HG03159 (cell line): Measurements from ENCODE around the gene STAT4.

Experiments
- ATAC-seq: cut with Tn5 transposase; IDR thresholded peaks from one replicate; pipeline ENCODE4 v1.9.1; 2021; ENCODE audit warnings: mild to moderate bottlenecking, moderate library complexity; ENCODE audit not compliant: unreplicated experiment

STAT4 gene

DNA sequence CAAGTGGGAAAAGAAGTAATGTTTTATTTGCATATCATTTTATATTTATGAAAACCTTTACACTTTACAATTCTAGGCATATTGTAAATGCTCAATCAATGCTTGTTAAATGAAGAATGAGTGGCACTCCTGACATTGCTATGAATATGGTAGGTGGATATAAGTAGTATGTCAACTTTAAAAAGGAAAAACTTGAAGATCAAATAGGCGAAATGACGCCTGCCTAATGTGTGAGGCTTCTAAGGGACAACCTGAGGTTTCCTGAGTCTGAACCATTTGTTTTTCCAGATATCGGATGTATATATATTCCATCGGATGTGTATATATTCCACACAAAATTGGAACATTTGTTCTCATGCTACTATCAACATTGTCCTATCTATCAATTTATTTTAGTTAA is 1.4 kb downstream of the STAT4 start:
- no peak for ATAC-seq

DNA sequence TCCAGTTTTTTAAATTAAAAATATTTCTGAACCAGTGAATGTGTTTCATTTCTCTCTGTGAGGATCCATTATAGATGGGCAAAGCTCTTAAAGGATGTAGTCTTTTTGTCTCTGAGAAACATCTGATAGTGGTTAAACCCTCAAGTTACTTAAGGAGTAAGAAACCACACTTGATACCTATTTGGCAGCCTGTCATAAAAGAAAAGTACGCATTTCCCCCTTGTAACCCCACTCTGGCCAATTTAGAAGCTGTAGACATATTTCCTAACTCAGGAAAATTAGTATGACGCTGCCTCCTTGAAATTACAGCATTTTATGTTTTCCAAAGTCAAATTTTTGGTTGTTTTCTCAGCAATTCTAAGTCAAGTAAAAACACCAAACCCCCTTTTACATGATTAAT is 2.0 kb downstream of the STAT4 start:
- no peak for ATAC-seq

DNA sequence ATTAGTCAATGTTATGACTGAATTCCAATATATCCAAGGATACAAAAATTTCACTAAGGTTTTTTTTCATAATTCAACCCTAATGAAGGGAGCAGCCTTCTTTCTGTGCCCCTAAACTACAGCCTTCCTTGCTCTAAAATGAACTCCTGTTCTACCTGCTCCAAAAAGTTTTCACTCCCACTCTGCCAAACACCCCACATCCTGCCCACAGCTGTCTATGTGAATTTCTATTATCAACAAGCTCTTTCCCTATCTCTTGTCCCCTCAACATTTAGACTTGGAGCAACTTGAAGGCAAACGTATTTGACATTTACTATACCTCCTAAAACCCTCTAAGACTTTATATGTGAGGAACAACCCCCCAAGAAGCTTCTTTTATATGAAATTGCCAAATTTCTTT is 2.5 kb downstream of the STAT4 start:
- no peak for ATAC-seq

DNA sequence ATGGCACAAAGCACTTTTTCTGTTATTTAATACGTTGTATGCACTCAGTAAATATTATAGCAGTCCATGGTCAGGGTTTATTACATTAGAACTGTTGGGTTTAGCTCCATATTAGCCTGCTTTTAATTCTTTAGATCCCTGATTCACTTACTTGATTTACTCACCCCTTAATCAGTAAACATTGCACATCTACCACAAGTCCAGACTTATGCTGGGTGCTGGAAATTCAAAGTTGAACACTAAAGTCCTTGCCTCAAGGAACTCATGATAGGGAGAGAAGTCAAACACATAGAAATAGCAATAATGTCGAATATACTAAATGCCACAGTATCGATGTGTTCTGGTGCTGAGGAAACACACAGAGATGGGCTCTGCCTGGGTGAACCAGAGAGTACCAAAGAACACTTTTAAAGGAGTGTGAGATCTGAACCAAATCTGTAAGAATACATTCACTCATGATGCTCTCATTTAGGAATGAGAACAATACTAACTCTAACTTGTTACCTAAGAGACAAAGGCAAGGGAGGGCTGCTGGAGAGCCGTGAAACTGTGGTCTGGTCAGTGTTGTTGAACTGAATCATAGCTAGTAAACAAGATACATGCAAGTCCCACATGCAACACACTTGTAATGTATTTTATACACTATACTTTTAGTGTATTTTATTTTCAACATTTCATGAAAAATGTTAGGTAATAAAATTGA is 4.9 kb downstream of the STAT4 start:
- no peak for ATAC-seq

DNA sequence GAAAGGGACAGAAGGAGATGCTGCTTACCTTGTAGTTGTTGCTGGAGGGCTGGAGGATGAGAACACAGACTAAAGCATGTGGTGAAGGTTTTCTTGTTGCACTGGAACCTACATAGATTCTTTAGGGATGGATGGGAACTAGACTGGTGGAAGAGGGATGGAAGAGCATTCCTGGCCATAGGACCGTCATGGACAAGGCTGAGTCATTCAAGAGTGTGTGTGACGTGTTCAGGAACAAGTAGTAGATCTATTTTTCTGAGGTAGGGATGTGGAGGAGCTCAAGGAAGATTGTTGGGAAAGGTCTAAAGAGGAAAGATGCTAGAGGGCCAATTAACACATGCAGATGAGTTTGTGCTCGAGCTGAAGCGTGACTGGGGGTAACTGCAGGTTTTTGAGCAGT is 6.6 kb downstream of the STAT4 start:
- no peak for ATAC-seq

DNA sequence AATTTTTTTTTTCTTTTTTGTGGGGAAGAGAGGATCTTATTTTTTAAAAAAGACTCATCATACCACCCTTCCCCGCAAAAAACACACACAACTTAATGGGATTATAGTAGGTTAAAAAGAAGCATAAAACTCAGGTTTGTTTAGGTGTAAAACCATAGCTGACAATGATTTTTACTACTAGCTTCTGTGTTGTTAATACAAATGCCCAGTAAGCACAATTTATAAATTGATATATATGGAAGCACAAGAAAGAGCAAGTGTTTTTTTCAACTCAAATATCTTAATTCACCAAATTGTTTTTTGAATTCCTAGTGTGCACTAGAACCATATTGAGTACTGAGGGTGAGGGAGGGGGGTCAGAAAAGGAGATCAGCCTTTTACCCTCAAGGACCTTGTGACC is 7.0 kb downstream of the STAT4 start:
- ATAC-seq: no peak

DNA sequence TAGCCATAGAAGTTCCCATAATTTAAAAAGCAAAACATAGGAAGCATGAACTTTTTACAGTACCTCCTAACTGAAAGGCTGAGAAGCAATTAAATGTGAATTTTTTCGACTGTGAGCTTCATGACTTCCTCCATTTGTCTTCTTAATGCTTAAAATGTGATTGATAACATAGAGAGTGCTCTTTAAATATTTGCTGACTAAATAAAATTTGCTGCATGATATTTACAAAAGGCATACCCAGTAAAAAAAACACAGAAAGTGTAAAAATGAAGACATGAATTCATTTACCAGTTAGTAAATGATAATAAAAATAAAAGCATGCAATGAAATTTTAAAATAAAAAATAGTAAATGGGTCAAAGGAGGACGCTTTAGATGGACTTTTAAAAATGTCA is 21.9 kb downstream of the STAT4 start:
- ATAC-seq: no peak

DNA sequence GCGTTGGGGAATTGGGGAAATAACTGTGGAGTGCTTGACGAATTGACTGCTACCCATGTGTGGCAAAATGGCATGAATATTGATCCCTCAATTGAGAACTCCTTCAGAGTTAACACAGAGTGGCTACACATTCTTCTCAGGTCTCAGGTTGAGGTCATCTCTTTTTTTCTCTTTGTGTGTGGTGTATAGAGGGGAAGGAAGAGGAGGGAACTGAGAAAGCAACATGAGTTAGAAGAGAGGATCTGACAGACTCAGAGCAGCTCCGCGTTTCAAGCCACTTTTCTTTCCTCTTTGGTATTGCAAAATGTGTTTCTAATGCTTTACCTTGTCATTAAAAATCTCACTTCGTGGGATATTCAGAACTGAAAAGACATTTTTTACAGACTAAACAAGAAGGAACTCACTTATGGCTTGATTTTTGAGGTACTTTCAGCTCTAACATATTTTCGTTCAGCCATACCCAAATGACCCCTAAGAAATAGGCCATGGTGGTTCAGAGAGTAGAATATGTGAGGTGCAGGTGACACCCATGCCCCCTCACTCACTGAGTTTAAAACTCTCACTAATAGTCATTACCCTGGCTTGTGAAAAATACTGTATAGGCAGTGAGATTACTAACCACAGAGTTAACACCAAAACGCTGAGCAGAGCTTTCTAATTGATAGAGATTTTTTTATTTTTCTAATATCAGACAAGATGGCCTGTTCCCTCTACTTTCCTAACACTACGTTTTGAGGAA is 22.5 kb downstream of the STAT4 start:
- ATAC-seq: peak; percentile 90

DNA sequence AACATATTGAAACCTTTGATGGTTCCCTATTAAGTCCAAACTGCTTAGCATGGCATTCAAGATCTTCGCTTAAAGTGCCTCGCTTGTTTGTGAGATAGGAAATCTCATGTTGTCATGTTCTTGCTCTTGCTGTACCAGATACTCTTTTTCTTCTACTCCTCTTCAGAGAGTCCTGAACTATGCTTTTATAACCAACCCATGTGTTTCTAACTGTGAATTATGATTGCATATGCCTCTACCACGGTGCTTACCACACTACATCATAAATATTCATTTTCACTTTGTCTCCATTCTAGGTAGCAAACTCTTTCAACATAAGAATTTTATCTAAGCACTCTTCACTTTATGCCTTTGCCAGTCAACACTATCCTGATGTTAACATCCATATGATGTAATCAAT is 23.6 kb downstream of the STAT4 start:
- ATAC-seq: no peak

DNA sequence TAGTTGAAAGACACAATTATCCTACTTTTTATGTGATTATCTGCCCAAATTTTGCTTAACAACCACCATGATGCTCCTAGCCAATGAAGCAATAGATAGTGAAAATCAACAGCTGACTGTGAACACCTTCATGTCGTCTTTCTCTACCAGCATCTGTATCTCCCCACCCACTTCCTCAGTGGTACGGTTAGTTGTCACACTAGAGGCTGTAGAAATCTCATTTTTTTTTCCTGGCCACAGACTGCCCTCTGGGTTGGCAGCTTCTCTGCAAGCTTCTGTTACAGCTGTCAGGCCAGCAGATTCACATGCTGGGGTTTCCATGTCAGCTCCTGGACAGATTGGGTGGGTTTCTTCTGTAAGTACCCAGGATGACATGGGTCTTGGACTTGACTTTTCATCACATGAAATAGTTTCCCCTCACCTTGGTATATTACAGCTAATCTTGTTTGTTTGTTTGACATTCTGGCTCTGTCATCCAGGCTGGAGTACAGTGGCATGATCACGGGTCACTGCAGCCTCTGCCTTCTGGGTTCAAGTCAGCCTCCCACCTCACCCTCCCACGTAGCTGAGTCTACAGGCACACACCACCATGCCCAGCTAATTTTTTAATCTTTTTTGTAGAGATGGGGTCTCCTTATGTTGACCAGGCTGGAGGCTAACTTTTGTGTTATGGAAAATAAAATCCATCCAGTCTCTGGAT is 24.3 kb downstream of the STAT4 start:
- ATAC-seq: no peak

DNA sequence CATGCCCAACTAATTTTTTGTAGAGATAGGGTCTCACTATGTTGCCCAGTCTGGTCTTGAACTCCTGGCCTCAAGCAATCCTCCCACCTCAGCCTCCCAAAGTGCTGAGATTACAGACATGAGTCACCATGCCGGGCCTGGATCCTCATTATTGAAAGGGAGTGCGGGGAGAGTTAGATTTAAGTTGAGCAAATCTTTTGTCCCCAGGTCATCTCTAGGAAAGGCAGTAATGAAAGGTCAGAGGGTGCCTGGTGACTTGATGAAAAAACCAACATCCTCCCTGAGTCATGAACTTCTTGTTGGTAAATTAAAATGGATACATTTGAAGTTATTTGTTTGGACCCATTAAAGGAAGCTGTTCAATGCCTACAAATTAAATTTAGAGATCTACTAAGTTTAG is 25.1 kb downstream of the STAT4 start:
- ATAC-seq: no peak

DNA sequence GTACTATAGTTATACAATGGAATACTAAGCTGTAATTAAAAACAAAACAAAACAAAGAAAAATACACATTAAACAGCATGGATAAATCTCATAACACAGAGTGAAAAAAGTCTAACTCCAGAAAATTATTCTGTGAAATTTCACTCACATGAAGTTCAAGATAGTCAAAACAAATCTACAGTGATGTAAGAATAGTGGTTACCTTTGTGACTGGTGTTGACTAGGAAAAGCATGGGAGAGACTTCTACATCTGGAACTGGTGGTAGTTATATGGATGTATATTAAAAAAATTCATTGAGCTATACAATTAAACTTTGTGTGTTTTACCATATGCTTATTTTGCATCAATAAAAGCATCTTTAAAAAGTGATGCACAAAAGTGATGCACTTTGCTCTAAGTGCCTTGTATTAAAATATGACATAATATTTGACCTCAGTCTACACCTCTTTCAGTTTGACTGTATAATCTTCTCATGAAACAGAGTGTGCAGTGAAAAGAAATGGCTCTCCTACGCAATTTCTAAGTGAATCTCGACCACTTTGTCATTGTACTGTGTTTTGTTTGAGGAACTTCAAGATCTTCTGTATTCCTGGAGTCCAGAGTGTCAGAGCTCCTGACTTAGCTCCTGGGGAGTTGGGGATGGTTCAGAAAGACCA is 28.0 kb downstream of the STAT4 start:
- no peak for ATAC-seq

DNA sequence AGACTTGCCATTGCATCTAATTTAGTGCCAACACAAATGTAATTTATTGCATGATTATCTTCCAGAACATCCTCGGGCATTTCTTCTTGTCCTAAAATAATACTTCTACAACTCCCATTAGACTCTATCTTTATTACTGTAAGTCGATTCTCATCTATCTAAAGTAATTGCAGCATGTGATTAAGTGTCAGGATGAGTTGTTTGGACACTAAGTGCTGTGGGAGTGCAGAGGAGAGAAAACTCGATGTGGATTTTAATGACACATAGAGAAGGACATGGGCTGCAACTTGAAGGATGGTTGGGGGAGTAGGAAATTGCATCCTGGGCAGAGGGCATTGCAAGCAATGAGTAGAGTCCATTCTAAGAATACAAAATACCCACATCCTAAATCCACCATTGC is 33.5 kb downstream of the STAT4 start:
- no peak for ATAC-seq

DNA sequence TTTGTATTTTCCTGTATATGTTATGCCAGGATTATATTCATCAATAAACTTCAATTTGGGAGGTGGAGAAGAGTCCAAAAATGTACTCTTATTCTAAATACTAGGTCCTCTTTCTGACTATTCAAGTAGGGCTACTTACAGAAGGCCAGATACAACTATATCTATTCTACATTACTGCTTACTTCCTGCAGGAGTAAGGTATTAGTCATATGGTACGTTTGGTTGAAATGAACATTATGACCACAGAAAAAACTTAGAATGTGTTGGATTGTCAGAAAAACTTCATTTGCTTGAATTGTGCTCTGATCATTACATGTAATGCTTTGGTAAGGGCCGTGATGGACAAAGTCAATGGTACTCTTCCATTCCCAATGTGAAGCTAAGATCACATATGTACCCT is 35.0 kb downstream of the STAT4 start:
- ATAC-seq: peak; percentile 39

DNA sequence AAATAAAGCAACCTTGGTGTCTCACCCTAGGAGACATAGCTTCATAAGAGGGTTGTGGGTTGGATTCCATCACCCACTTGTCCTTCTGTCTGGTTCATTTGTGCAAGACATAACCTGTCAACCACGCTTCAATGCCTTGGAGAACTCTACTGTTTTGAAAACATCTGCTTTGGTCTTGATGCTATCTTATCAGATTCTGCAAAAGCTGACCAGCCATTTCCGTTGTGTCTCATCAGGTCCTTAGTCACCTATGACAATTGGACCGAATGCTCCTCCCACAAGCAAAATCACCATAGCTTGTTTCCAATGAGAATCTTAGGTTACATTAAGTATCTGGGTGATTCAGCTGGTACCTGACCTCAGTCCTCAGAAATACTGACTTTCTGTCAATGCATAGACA is 35.4 kb downstream of the STAT4 start:
- peak; percentile 56 for ATAC-seq

DNA sequence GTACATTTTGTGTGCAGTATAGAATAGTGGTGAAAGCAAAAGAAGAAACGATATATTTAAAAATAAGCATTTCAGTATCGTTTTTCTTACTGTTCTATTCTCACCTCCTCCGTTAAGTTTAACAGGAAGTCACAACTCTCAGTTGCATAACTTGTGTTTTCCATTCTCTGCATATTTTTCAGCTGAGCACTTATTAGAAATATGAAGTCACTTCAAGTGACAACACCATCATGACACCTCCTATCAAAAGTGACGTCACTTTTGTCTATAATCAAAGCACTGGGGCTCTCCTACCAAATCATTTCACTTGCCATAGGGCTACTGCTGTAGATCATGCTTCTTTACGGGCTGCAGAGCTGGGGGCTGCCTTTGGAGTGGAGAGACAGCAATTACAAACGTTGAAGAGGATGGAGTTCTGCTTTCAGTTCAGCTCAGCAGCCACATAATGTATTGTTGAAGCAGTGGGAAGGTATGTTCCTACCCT is 36.3 kb downstream of the STAT4 start:
- ATAC-seq: peak; percentile 71

DNA sequence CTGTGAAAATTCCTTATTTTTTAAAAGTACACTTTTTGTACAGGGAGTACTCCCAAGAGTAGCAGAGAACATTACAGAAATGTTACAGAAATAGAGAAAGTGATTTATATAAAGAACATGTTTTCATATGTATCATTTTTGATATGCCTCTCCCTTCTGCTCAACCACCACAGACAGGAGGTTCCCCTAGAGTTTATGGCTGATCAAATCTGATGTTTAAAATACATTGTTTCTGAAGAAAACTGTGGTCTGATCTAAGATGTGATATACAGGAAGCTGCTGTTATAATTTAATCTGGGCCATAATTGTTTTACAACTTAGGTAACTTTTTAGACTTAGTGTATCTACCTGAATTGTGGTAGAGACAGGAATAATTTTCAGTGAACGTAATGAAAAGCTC is 37.0 kb downstream of the STAT4 start:
- ATAC-seq: no peak

DNA sequence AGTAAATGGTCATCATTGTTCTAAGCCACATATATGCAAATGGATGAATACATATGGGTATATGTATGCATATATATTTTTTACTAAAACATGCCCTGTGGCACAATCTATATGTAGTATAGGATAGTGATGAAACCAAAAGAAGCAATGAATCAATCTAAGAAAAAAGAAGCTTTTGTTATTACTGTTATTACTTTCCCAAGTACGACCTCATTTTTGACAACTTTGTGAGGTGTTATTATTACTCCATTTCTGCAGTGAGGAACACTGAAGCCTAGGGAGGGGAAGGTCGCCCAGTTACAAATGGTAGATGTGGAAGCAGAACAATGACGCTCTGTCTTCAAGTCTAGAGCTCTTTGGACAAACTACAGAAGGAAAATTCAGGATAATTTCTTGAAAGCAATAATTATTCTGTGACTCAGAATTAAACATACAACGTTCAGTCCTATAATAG is 38.3 kb downstream of the STAT4 start:
- ATAC-seq: no peak

DNA sequence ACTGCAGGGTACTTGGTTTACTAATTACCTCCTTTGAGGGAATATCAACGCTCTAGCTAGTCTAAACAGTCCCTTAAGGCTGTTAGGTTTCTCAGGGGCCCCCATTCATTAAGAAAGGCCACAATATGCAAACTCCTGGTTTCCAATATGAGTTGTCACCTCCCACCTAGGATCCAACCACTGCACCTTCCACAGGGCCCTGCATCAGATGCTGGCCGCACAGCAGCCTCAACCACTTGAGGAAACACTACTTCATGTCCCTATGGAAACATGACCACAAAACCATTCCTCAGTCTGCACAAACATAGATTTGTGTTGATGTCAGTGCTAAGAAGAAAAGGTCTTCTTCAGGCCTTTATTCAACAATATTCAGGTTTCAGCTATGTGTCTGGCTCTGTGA is 40.9 kb downstream of the STAT4 start:
- ATAC-seq: no peak

DNA sequence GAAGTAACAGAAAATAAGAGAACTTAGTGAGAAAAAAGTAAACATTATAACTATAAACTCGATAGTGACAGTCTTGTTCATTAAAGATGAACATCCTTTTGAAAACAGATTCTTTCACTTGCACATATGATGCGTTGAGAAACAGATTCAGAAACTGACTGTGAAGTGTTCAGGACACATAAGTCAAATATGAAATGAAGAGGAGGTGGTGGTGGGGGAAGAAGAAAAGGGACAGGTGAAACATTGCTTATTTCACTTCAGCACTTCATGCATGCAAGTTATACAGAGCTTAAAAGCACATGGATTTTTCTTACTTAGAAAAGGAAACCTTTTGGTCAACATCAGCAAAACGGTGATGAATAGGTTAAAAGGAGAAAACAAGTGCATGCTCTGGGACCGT is 42.5 kb downstream of the STAT4 start:
- no peak for ATAC-seq

DNA sequence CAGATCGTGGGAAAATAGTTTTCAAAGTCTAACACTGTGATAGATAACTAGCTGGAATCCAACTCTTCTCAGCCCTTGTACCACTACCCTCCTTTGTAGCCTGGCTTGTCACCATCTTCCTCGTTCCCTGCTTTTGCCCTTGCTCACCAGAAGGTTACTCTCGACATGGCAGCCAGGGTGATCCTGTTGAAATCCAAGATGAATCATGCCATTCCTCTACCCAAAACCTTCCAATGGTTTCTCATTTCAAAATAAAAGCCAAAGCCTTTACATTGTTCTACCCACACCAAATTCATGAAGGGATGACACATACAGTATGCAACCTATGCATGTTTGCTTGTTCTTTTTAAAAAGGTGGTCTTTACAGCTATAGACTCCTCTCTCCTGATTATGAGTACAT is 45.7 kb downstream of the STAT4 start:
- ATAC-seq: no peak
